Mesendoderm (in vitro differentiated cells): ENCODE measurements around the gene UIMC1.

Source experiments
- DNase-seq: peaks from one replicate; pipeline ENCODE4 v3.0.0; 2013
- H2AK5ac ChIP-seq: 2 replicates; pipeline ENCODE4 v1.6.1; 2013; ENCODE audit warnings: low read length, inconsistent platforms
- H2BK120ac ChIP-seq: 2 replicates; pipeline ENCODE4 v1.6.1; 2013; ENCODE audit warnings: low read depth, mild to moderate bottlenecking, low read length, moderate library complexity, mixed read lengths
- H2BK15ac ChIP-seq: replicated peaks from 2 replicates; pipeline ENCODE4 v1.6.1; 2013; ENCODE audit warnings: low read depth, mild to moderate bottlenecking, moderate library complexity
- H2BK5ac ChIP-seq: 2 replicates; pipeline ENCODE4 v1.6.1; 2013; ENCODE audit warnings: low read length, inconsistent platforms
- H3K18ac ChIP-seq: 2 replicates; pipeline ENCODE4 v1.6.1; 2013; ENCODE audit warnings: mild to moderate bottlenecking, low read length, mixed read lengths
- H3K23ac ChIP-seq: one replicate; pipeline ENCODE4 v1.6.1; 2013; ENCODE audit warnings: low read length
- H3K27ac ChIP-seq: 2 replicates; pipeline ENCODE4 v1.5.1; 2013; ENCODE audit warnings: low read depth, mild to moderate bottlenecking, inconsistent platforms, low read length, moderate library complexity
- H3K27me3 ChIP-seq: 2 replicates; pipeline ENCODE4 v1.6.1; 2013; ENCODE audit warnings: low read length, control low read depth, mild to moderate bottlenecking, inconsistent platforms; ENCODE audit not compliant: insufficient read depth, poor library complexity
- H3K36me3 ChIP-seq: 2 replicates; pipeline ENCODE4 v1.6.1; 2013; ENCODE audit warnings: low read length, inconsistent platforms; ENCODE audit not compliant: control insufficient read depth, insufficient read depth
- H3K4ac ChIP-seq: one replicate; pipeline ENCODE4 v1.6.1; 2013; ENCODE audit warnings: low read depth, mild to moderate bottlenecking, low read length, moderate library complexity
- H3K4me1 ChIP-seq: 2 replicates; pipeline ENCODE4 v1.6.1; 2013; ENCODE audit warnings: low read depth, low read length, inconsistent platforms; ENCODE audit not compliant: control insufficient read depth
- H3K4me2 ChIP-seq: 2 replicates; pipeline ENCODE4 v1.6.1; 2013; ENCODE audit warnings: low read length
- H3K4me3 ChIP-seq: 2 replicates; pipeline ENCODE4 v1.5.1; 2013; ENCODE audit warnings: mild to moderate bottlenecking, low read length
- H3K56ac ChIP-seq: one replicate; pipeline ENCODE4 v1.6.1; 2013; ENCODE audit warnings: low read length
- H3K79me1 ChIP-seq: 2 replicates; pipeline ENCODE4 v1.6.1; 2013; ENCODE audit warnings: low read length, inconsistent platforms
- H3K79me2 ChIP-seq: 2 replicates; pipeline ENCODE4 v1.6.1; 2013; ENCODE audit warnings: mild to moderate bottlenecking, low read length; ENCODE audit not compliant: control insufficient read depth, insufficient read depth
- H3K9ac ChIP-seq: 2 replicates; pipeline ENCODE4 v1.6.1; 2013; ENCODE audit warnings: low read length, inconsistent platforms
- H4K5ac ChIP-seq: one replicate; pipeline ENCODE4 v1.6.1; 2013; ENCODE audit warnings: low read length
- H4K8ac ChIP-seq: one replicate; pipeline ENCODE4 v1.6.1; 2013; ENCODE audit warnings: low read depth, mild to moderate bottlenecking, control low read depth, low read length, moderate library complexity
- WGBS: extraction: QIAGEN DNeasy Blood & Tissue Kit; methylation state at CpG from one replicate; pipeline ENCODE4 v1.1.7; 2013; ENCODE audit warnings: low lambda C conversion rate, missing lambda C conversion rate; ENCODE audit not compliant: insufficient coverage; ENCODE audit errors: extremely low coverage; 5-methylcytosine and 5-hydroxymethylcytosine counted together

UIMC1 gene

DNA sequence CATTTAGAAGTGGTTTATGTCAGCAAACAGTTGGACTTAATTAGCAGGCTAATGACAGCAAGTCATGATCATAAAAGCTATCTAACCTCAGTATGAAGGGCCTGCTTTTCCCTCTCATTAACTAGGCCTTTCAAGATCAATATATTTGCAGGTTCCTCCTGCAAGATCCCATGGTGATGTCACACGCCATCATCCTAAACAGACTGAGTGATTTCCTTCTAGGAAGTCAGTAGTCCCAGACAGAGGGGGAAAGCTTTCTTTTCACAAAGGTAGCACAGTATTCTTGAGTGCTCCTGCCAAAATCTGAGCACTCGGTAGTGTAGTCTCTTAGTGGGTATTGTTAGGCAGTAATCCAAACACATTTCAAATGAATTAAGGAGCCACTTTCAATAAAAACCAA is 52.5 kb downstream of the UIMC1 start:
- H3K79me2 ChIP-seq = no peaks in the 10 kb centered on the region
- H3K79me1 ChIP-seq = no peaks in the 10 kb centered on the region
- H3K18ac ChIP-seq = no peak overlapping the region
- no peak for DNase-seq
- no peak overlapping the region for H4K5ac ChIP-seq
- no peak overlapping the region for H3K4ac ChIP-seq
- no peak overlapping the region for H2BK5ac ChIP-seq
- H3K4me1 ChIP-seq = no peaks in the 10 kb centered on the region
- H3K36me3 ChIP-seq = peaks cover 7% of the 10 kb centered on the region
- WGBS = no CpG with 5 or more reads among the region's 2 CpGs
- no peak overlapping the region for H2BK15ac ChIP-seq
- H4K8ac ChIP-seq = no peak overlapping the region
- H3K4me2 ChIP-seq = no peak overlapping the region
- H3K27me3 ChIP-seq = no peaks in the 10 kb centered on the region
- no peak overlapping the region for H3K4me3 ChIP-seq
- H2AK5ac ChIP-seq = no peak overlapping the region
- no peak overlapping the region for H3K56ac ChIP-seq
- no peak overlapping the region for H2BK120ac ChIP-seq
- H3K27ac ChIP-seq = no peak overlapping the region
- no peak overlapping the region for H3K9ac ChIP-seq
- H3K23ac ChIP-seq = no peak overlapping the region

DNA sequence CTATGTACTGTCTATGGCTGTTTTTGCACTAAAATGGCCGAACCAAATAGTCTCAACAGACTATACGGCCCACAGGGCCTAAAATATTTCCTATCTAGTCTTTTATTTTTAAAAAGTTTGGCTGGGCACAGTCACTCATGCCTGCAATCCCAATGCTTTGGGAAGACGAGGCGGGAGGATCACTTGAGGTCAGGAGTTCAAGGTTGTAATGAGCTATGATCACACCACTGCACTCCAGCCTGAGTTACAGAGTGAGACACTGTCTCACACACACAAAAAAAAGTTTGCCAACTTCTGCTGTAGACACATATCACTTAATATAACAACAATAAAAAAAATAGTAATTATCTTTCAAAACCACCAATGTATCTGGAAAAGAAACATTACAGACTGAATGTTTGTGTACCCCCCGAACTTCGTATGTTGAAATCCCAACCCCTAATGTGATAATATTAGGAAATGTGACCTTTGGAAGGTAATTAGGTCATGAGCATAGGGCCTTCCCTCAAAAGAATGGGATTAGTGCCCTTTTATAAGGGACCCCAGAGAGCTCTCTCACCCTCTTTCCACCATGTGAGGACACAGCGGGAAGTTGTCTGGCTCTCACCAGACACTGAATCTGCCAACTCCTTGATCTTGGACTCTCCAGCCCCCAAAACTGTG is 53.9 kb downstream of the UIMC1 start:
- Histone ChIP-seq H3K27ac (no peak overlapping the region), H4K8ac (no peak overlapping the region), H3K56ac (no peak overlapping the region), H3K4ac (no peak overlapping the region), H3K36me3 (peaks cover 7% of the 10 kb centered on the region), H3K18ac (no peak overlapping the region), H3K9ac (no peak overlapping the region), H3K4me3 (no peak overlapping the region), H2BK5ac (no peak overlapping the region), H3K4me2 (no peak overlapping the region), H3K79me1 (no peaks in the 10 kb centered on the region), H3K4me1 (no peaks in the 10 kb centered on the region), H2BK15ac (no peak overlapping the region), H4K5ac (no peak overlapping the region), H2AK5ac (no peak overlapping the region), H3K79me2 (no peaks in the 10 kb centered on the region), H2BK120ac (no peak overlapping the region), H3K23ac (no peak overlapping the region), H3K27me3 (no peaks in the 10 kb centered on the region)
- DNase-seq = no peak
- no CpG with 5 or more reads among the region's 7 CpGs for WGBS

DNA sequence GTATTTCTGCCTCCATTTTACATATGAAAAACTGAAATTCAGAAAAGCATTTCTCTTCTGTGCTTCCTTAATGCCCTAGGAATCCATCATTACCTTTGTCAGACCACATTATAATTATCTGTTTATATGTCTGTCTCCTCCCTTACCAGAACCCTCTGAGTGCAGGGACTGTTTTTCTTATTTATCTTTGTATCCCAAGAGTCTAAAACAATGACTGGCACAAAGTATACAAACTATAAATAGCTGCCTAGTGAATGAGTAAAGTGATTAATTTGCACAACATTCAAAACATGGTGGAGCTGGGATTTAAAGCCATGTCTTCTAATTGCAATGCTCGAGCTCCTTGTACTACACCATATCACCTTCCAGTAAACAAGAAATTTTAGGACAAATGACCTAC is 58.1 kb downstream of the UIMC1 start:
- no peak overlapping the region for H2BK5ac ChIP-seq

DNA sequence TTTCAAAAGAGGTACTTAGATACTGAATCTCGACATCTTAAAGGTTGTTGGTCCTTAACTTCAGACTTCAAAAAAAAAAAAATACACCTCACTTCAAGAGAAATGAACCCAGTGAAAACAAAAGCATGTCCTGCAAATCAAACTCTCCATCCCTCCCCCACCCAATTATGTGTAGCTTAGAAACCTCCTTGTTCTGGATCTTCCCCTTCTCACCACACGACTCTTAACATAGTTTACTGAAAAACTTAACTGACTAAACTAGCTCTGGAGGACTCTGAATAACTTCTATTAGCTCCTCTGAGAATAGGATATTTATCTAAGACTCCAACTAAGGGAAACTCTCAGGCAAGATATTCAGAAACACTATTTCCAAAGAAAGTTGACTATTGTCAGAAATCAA is 58.7 kb downstream of the UIMC1 start:
- Histone ChIP-seq H3K4me2 (no peak overlapping the region), H3K36me3 (peaks cover 2% of the 10 kb centered on the region), H2AK5ac (no peak overlapping the region), H3K23ac (no peak overlapping the region), H3K18ac (no peak overlapping the region), H4K8ac (no peak overlapping the region), H4K5ac (no peak overlapping the region), H3K79me2 (no peaks in the 10 kb centered on the region), H3K4me3 (no peak overlapping the region), H2BK15ac (no peak overlapping the region), H2BK5ac (no peak overlapping the region), H3K79me1 (no peaks in the 10 kb centered on the region), H2BK120ac (no peak overlapping the region), H3K27me3 (no peaks in the 10 kb centered on the region), H3K27ac (no peak overlapping the region), H3K56ac (no peak overlapping the region), H3K4ac (no peak overlapping the region), H3K4me1 (no peaks in the 10 kb centered on the region), H3K9ac (no peak overlapping the region)
- no CpG with 5 or more reads among the region's 2 CpGs for WGBS
- no peak for DNase-seq

More for the DNA sequence above, 58.1 kb downstream of the UIMC1 start:
- no peak for DNase-seq
- no peaks in the 10 kb centered on the region for H3K27me3 ChIP-seq
- H3K4ac ChIP-seq = no peak overlapping the region
- H3K79me1 ChIP-seq = no peaks in the 10 kb centered on the region
- no peak overlapping the region for H3K9ac ChIP-seq
- H3K4me1 ChIP-seq = no peaks in the 10 kb centered on the region
- no peak overlapping the region for H3K18ac ChIP-seq
- no peak overlapping the region for H3K4me2 ChIP-seq
- H3K23ac ChIP-seq = no peak overlapping the region
- H2AK5ac ChIP-seq = no peak overlapping the region
- H2BK120ac ChIP-seq = no peak overlapping the region
- no peak overlapping the region for H3K27ac ChIP-seq
- H3K4me3 ChIP-seq = no peak overlapping the region
- no CpG with 5 or more reads among the region's 1 CpG for whole genome bisulfite sequencing
- peaks cover 2% of the 10 kb centered on the region for H3K36me3 ChIP-seq
- H4K5ac ChIP-seq = no peak overlapping the region
- no peak overlapping the region for H3K56ac ChIP-seq
- H3K79me2 ChIP-seq = no peaks in the 10 kb centered on the region
- no peak overlapping the region for H4K8ac ChIP-seq
- no peak overlapping the region for H2BK15ac ChIP-seq

DNA sequence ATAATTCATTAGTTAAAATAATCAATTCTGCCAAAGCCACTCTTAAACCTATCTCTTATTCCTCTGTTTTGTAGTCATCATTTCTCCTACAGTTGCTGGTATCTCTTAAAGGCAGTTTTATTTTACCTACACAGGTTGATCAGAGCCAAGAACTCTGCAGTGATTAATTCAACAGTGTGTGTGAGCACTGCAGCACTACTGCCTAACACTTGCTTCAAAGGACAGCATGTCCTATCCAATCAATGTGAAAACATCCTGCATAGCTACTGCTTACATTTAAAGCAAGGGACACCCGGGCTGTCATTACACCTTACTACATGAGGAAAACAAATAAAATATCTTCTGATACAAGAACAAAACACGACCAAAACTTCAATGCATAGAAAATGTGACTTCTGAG is 62.3 kb downstream of the UIMC1 start:
- Histone ChIP-seq H2AK5ac (no peak overlapping the region), H3K4me1 (no peaks in the 10 kb centered on the region), H3K36me3 (peaks cover 2% of the 10 kb centered on the region), H3K27ac (no peak overlapping the region), H3K27me3 (no peaks in the 10 kb centered on the region), H3K18ac (no peak overlapping the region), H3K79me1 (no peaks in the 10 kb centered on the region), H2BK15ac (no peak overlapping the region), H4K5ac (no peak overlapping the region), H2BK5ac (no peak overlapping the region), H3K56ac (no peak overlapping the region), H3K23ac (no peak overlapping the region), H3K4me2 (no peak overlapping the region), H3K4me3 (no peak overlapping the region), H3K79me2 (no peaks in the 10 kb centered on the region), H4K8ac (no peak overlapping the region), H2BK120ac (no peak overlapping the region), H3K4ac (no peak overlapping the region), H3K9ac (no peak overlapping the region)
- peak; percentile 3 for DNase-seq
- no CpG with 5 or more reads among the region's 2 CpGs for WGBS

DNA sequence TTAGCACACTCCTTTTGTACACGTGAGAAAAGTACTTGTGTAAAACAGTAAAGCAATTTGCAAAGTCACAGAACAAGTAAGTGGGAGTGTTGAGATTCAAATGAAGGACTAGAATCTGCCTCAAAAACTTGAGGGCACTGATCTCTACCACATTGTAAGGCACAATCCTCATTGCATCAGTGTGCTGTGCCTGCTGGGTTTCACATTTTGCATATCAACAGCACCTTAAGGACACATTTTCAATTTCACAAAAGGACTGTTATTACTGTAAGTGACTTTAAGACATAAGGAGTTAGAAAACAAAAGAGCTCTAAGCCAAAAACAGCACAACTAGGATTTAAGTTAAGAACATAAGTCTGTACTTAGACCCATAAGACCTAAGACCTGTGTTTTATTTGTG is 62.8 kb downstream of the UIMC1 start:
- Histone ChIP-seq H3K9ac (no peak overlapping the region), H3K4ac (no peak overlapping the region), H3K79me1 (no peaks in the 10 kb centered on the region), H2BK120ac (no peak overlapping the region), H3K18ac (no peak overlapping the region), H4K8ac (no peak overlapping the region), H3K36me3 (peaks cover 2% of the 10 kb centered on the region), H3K27me3 (no peaks in the 10 kb centered on the region), H3K56ac (no peak overlapping the region), H2BK15ac (no peak overlapping the region), H4K5ac (no peak overlapping the region), H3K4me2 (no peak overlapping the region), H2AK5ac (no peak overlapping the region), H3K4me1 (no peaks in the 10 kb centered on the region), H2BK5ac (no peak overlapping the region), H3K27ac (no peak overlapping the region), H3K4me3 (no peak overlapping the region), H3K23ac (no peak overlapping the region), H3K79me2 (no peaks in the 10 kb centered on the region)
- no CpG with 5 or more reads among the region's 1 CpG for WGBS
- DNase-seq = peak; percentile 4
